ENCODE results near the gene FSTL1. TPM values are rescaled to one million over a fixed set of nuclear protein-coding genes. Genes with fewer than 3 reads are reported as not detected.

The FSTL1 gene
- total and polyA plus RNA-seq, 2 donors = 27.1 to 53.5 TPM

- H3K27ac ChIP-seq (ENCODE audit: low read depth in 1 of 2, low read length in 1 of 2) = no peak overlapping the region
- H3K4me1 ChIP-seq (ENCODE audit: control insufficient read depth in 2 of 2, insufficient read depth in 2 of 2, low read length in 2 of 2) = no peaks in the 10 kb centered on the region
- no peak for DNase-seq (ENCODE audit: low read depth in 6 of 9, low spot score in 9 of 9)
- no peaks in the 10 kb centered on the region for H3K9me3 ChIP-seq (ENCODE audit: control insufficient read depth in 2 of 2, insufficient read depth in 1 of 2, low read length in 1 of 2)
- no peaks in the 10 kb centered on the region for H3K36me3 ChIP-seq (ENCODE audit: control insufficient read depth in 2 of 2, insufficient read depth in 2 of 2, low read length in 1 of 2)
- no peak overlapping the region for H3K4me3 ChIP-seq (ENCODE audit: low read length in 2 of 2)
- no peaks in the 10 kb centered on the region for H3K27me3 ChIP-seq (ENCODE audit: control insufficient read depth in 2 of 2, insufficient read depth in 1 of 2, low read length in 1 of 2)
- 96% methylated on average over 3 of the region's 3 CpGs for WGBS
These were observed 20.9 kb upstream of the FSTL1 start for GRCh38 chr3:120471643-120472042.

DNA sequence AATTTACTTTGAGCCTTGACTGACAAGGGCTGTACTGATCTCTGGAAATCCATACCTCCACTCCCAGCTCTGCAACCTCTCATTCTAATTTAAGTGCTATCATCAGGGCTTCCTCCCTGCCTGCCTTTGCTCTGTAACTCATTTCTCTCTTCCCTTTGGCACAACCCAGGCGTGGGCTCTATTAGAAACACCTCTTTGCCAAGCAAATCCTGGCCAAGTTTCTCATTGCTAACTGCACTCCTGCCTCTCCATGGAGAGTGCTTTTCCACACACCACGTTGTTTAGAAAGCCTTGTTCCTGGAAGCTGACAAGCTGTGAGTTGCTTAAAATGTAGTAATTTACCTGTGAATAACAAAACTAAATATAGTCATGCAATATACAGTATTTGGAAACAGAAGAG lies 20.1 kb upstream of the FSTL1 start:
- Histone ChIP-seq H3K4me3 (ENCODE audit: low read length in 2 of 2) (no peak overlapping the region), H3K36me3 (ENCODE audit: control insufficient read depth in 2 of 2, insufficient read depth in 2 of 2, low read length in 1 of 2) (no peaks in the 10 kb centered on the region), H3K27me3 (ENCODE audit: control insufficient read depth in 2 of 2, insufficient read depth in 1 of 2, low read length in 1 of 2) (no peaks in the 10 kb centered on the region), H3K9me3 (ENCODE audit: control insufficient read depth in 2 of 2, insufficient read depth in 1 of 2, low read length in 1 of 2) (no peaks in the 10 kb centered on the region), H3K4me1 (ENCODE audit: control insufficient read depth in 2 of 2, insufficient read depth in 2 of 2, low read length in 2 of 2) (no peaks in the 10 kb centered on the region), H3K27ac (ENCODE audit: low read depth in 1 of 2, low read length in 1 of 2) (no peak overlapping the region)
- no peak for DNase-seq (ENCODE audit: low read depth in 6 of 9, low spot score in 9 of 9)
- 71% methylated on average over 2 of the region's 2 CpGs for WGBS

GRCh38 chr3:120469882-120470301 lies 19.1 kb upstream of the FSTL1 start:
- no peaks in the 10 kb centered on the region for H3K4me1 ChIP-seq (ENCODE audit: control insufficient read depth in 2 of 2, insufficient read depth in 2 of 2, low read length in 2 of 2)
- no peak overlapping the region for H3K27ac ChIP-seq (ENCODE audit: low read depth in 1 of 2, low read length in 1 of 2)
- H3K27me3 ChIP-seq (ENCODE audit: control insufficient read depth in 2 of 2, insufficient read depth in 1 of 2, low read length in 1 of 2) = no peaks in the 10 kb centered on the region
- WGBS = 93% methylated on average over 4 of the region's 4 CpGs
- no peaks in the 10 kb centered on the region for H3K36me3 ChIP-seq (ENCODE audit: control insufficient read depth in 2 of 2, insufficient read depth in 2 of 2, low read length in 1 of 2)
- H3K4me3 ChIP-seq (ENCODE audit: low read length in 2 of 2) = no peak overlapping the region
- DNase-seq (ENCODE audit: low read depth in 6 of 9, low spot score in 9 of 9) = no peak
- no peaks in the 10 kb centered on the region for H3K9me3 ChIP-seq (ENCODE audit: control insufficient read depth in 2 of 2, insufficient read depth in 1 of 2, low read length in 1 of 2)

DNA sequence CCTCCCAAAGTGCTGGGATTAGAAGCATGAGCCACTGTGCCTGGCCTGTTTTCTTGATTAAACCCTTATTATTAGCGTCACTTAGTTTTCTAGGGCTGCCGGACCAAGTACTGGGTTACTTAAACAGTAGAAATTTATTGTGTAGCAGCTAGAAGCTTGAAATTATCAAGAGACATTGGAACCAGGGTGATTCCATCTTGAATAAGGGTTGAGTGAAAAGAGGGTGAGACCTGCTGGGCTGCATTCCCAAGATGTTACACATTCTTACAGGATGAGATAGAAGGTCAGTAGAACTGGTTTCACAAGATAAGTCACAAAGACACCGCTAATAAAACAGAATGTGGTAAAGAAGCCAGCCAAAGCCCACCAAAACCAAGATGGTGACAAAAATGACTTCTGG lies 18.6 kb upstream of the FSTL1 start:
- Histone ChIP-seq H3K4me3 (ENCODE audit: low read length in 2 of 2) (no peak overlapping the region), H3K4me1 (ENCODE audit: control insufficient read depth in 2 of 2, insufficient read depth in 2 of 2, low read length in 2 of 2) (no peaks in the 10 kb centered on the region), H3K9me3 (ENCODE audit: control insufficient read depth in 2 of 2, insufficient read depth in 1 of 2, low read length in 1 of 2) (no peaks in the 10 kb centered on the region), H3K27me3 (ENCODE audit: control insufficient read depth in 2 of 2, insufficient read depth in 1 of 2, low read length in 1 of 2) (no peaks in the 10 kb centered on the region), H3K36me3 (ENCODE audit: control insufficient read depth in 2 of 2, insufficient read depth in 2 of 2, low read length in 1 of 2) (no peaks in the 10 kb centered on the region), H3K27ac (ENCODE audit: low read depth in 1 of 2, low read length in 1 of 2) (no peak overlapping the region)
- DNase-seq (ENCODE audit: low read depth in 6 of 9, low spot score in 9 of 9) = no peak
- WGBS = 98% methylated on average over 3 of the region's 3 CpGs

DNA sequence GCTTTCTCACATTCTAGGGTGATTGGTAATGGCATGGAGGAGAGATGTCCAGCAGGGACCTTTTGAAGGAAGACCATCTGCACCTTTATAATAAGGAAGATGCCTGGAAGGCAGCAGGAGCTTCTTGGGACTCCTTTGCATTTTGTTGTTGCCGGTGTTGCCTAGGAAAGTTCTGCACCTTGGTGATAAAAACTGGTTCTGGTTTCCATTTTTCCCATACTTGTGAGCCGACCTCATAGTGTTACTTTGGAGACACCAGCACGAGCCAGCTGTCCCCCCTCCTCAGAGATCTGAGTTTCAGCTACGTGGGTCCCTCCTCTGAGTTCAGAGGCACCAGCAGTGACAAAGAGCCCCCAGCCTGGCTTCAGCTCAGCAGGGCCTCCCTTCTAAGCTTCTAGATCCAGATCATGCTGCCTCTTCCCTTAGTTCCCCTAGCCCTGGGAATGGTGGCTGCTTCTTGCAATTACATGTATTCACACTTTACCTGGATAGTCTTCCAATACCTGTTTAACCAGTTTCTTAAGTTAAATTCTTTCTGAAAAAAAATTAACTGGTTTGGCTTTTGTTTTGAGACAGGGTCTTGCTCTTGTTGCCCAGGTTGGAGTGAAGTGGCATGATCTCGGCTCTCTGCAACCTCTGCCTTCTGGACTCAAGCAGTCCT lies 18.0 kb upstream of the FSTL1 start:
- 96% methylated on average over 5 of the region's 5 CpGs for WGBS
- H3K4me1 ChIP-seq (ENCODE audit: control insufficient read depth in 2 of 2, insufficient read depth in 2 of 2, low read length in 2 of 2) = no peaks in the 10 kb centered on the region
- no peaks in the 10 kb centered on the region for H3K27me3 ChIP-seq (ENCODE audit: control insufficient read depth in 2 of 2, insufficient read depth in 1 of 2, low read length in 1 of 2)
- no peak overlapping the region for H3K27ac ChIP-seq (ENCODE audit: low read depth in 1 of 2, low read length in 1 of 2)
- no peak for DNase-seq (ENCODE audit: low read depth in 6 of 9, low spot score in 9 of 9)
- H3K4me3 ChIP-seq (ENCODE audit: low read length in 2 of 2) = no peak overlapping the region
- H3K36me3 ChIP-seq (ENCODE audit: control insufficient read depth in 2 of 2, insufficient read depth in 2 of 2, low read length in 1 of 2) = no peaks in the 10 kb centered on the region
- H3K9me3 ChIP-seq (ENCODE audit: control insufficient read depth in 2 of 2, insufficient read depth in 1 of 2, low read length in 1 of 2) = no peaks in the 10 kb centered on the region

DNA sequence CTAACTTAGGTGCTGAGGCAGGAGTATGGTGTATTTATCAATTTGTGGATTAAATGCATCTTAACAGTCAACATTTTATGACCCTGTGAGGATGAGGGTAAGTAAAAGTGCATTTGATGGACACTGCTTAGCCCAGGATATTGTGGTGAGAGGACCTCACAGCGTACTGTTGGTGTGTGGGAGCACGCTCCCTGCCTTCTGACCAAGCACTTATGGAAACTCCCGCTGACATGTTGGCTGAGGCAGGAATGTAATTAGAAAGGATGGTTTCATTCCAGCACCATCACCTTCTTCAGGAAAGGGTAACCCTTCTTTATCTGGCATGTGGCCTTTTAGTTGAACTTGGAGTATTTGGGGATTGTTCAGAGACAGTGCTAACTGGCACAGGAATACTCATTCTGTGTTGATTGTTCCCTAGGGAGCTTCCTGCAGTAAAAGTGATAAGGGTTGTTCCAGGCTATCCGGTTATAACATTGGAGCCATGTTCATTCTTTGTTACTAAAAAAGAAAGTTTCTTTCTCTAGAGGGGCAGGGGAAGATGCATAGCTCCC lies 11.7 kb upstream of the FSTL1 start:
- 97% methylated on average over 4 of the region's 4 CpGs for WGBS
- Histone ChIP-seq H3K36me3 (ENCODE audit: control insufficient read depth in 2 of 2, insufficient read depth in 2 of 2, low read length in 1 of 2) (no peaks in the 10 kb centered on the region), H3K4me1 (ENCODE audit: control insufficient read depth in 2 of 2, insufficient read depth in 2 of 2, low read length in 2 of 2) (no peaks in the 10 kb centered on the region), H3K27me3 (ENCODE audit: control insufficient read depth in 2 of 2, insufficient read depth in 1 of 2, low read length in 1 of 2) (no peaks in the 10 kb centered on the region), H3K9me3 (ENCODE audit: control insufficient read depth in 2 of 2, insufficient read depth in 1 of 2, low read length in 1 of 2) (peaks cover 0 to 3% of the 10 kb centered on the region in 2 donors), H3K4me3 (ENCODE audit: low read length in 2 of 2) (no peak overlapping the region), H3K27ac (ENCODE audit: low read depth in 1 of 2, low read length in 1 of 2) (no peak overlapping the region)
- no peak for DNase-seq (ENCODE audit: low read depth in 6 of 9, low spot score in 9 of 9)

DNA sequence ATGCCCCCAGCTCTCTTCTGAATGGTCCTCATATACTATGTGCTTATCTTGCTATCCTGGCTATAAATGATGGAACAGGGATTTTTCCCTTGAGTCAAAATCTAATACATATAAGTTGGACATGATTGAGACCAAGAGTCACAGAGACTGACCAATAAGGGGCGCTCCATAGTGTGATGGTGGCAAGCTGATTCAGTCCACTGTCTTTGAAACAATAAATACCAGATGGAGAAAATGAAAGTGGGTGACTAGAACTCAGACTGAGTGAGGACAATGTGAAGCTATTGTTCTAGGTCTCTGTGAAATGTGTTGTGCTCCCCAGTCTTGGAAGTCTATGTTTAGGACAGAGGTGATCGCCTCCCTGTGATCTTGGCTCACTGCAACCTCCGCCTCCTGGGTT lies 10.6 kb upstream of the FSTL1 start:
- DNase-seq (ENCODE audit: low read depth in 6 of 9, low spot score in 9 of 9) = no peak
- no peaks in the 10 kb centered on the region for H3K36me3 ChIP-seq (ENCODE audit: control insufficient read depth in 2 of 2, insufficient read depth in 2 of 2, low read length in 1 of 2)
- 99% methylated on average over 3 of the region's 3 CpGs for WGBS

GRCh38 chr3:120460862-120461261 lies 10.1 kb upstream of the FSTL1 start:
- Histone ChIP-seq H3K4me1 (ENCODE audit: control insufficient read depth in 2 of 2, insufficient read depth in 2 of 2, low read length in 2 of 2) (no peaks in the 10 kb centered on the region), H3K27ac (ENCODE audit: low read depth in 1 of 2, low read length in 1 of 2) (no peak overlapping the region), H3K4me3 (ENCODE audit: low read length in 2 of 2) (no peak overlapping the region), H3K36me3 (ENCODE audit: control insufficient read depth in 2 of 2, insufficient read depth in 2 of 2, low read length in 1 of 2) (no peaks in the 10 kb centered on the region), H3K9me3 (ENCODE audit: control insufficient read depth in 2 of 2, insufficient read depth in 1 of 2, low read length in 1 of 2) (peaks cover 0 to 3% of the 10 kb centered on the region in 2 donors), H3K27me3 (ENCODE audit: control insufficient read depth in 2 of 2, insufficient read depth in 1 of 2, low read length in 1 of 2) (no peaks in the 10 kb centered on the region)
- WGBS = 97% methylated on average over 9 of the region's 9 CpGs
- no peak for DNase-seq (ENCODE audit: low read depth in 6 of 9, low spot score in 9 of 9)

More for the DNA sequence above, 10.6 kb upstream of the FSTL1 start:
- Histone ChIP-seq H3K27ac (ENCODE audit: low read depth in 1 of 2, low read length in 1 of 2) (no peak overlapping the region), H3K27me3 (ENCODE audit: control insufficient read depth in 2 of 2, insufficient read depth in 1 of 2, low read length in 1 of 2) (no peaks in the 10 kb centered on the region), H3K4me3 (ENCODE audit: low read length in 2 of 2) (no peak overlapping the region), H3K9me3 (ENCODE audit: control insufficient read depth in 2 of 2, insufficient read depth in 1 of 2, low read length in 1 of 2) (peaks cover 0 to 3% of the 10 kb centered on the region in 2 donors), H3K4me1 (ENCODE audit: control insufficient read depth in 2 of 2, insufficient read depth in 2 of 2, low read length in 2 of 2) (no peaks in the 10 kb centered on the region)

- H3K4me1 ChIP-seq (ENCODE audit: control insufficient read depth in 2 of 2, insufficient read depth in 2 of 2, low read length in 2 of 2) = no peaks in the 10 kb centered on the region
- 91% methylated on average over 5 of the region's 5 CpGs for WGBS
- DNase-seq (ENCODE audit: low read depth in 6 of 9, low spot score in 9 of 9) = no peak
These were observed 9.5 kb upstream of the FSTL1 start for GRCh38 chr3:120460181-120460790.

More at GRCh38 chr3:120460181-120460790, 9.5 kb upstream of the FSTL1 start:
- Histone ChIP-seq H3K27ac (ENCODE audit: low read depth in 1 of 2, low read length in 1 of 2) (no peak overlapping the region), H3K4me3 (ENCODE audit: low read length in 2 of 2) (no peak overlapping the region), H3K27me3 (ENCODE audit: control insufficient read depth in 2 of 2, insufficient read depth in 1 of 2, low read length in 1 of 2) (no peaks in the 10 kb centered on the region), H3K9me3 (ENCODE audit: control insufficient read depth in 2 of 2, insufficient read depth in 1 of 2, low read length in 1 of 2) (peaks cover 0 to 3% of the 10 kb centered on the region in 2 donors), H3K36me3 (ENCODE audit: control insufficient read depth in 2 of 2, insufficient read depth in 2 of 2, low read length in 1 of 2) (no peaks in the 10 kb centered on the region)
